NCI-H82 treated with DMSO at 0.1 percent for 48 hours (cell line): ENCODE measurements around the gene TMEM179B.

Source experiments
- DNase-seq: peaks from one replicate; lab custom pipeline; 2025; ENCODE audit not compliant: unreplicated experiment; lab: John Stamatoyannopoulos, UW

The TMEM179B gene

DNA sequence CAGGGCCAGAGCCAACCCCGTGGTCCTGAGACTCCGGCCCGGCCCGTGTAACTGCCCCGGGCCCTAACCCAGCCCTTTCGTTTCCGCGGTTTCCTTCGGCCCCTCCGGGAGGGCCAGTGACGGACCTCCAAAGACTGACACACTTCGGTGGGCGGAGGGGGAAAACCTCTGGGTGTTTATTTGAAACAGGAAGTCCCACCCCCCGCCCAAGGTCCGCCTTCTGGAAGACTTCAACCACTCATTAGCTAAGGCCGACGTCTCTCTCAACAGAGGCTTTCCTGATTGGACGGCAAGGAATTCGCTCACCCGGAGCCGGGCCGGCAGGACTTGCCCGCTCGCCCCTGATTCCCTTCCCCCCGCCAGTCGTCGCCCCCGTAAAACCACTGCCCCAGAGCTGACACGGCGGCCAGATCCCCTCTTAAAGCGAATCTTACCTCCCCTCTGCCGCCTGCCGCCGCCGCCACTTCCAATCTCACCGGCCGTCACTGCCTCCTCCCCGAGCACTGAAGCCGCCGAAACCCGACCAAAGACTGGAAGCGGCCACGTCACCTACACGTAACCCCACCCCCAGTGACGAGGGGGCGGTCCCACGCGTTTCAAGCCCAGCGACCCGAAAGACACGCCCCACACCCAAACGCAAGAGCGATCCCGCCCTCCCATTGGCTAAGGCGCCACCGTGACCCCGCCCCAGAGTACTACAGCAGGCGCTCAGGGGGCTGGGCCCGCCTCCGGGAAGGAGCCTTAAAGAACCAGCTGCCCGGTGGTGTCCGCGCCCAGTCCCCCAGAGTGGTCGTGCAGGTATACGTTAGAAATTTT is 44.5 kb downstream of the TMEM179B start, which contains the start of gene STX5:
Gene STX5 (minus strand): TSS at position 532 of the 816 bp plus-strand sequence. CDS start 808 bp downstream, outside the sequence.
- peak; percentile 93 for DNase-seq

DNA sequence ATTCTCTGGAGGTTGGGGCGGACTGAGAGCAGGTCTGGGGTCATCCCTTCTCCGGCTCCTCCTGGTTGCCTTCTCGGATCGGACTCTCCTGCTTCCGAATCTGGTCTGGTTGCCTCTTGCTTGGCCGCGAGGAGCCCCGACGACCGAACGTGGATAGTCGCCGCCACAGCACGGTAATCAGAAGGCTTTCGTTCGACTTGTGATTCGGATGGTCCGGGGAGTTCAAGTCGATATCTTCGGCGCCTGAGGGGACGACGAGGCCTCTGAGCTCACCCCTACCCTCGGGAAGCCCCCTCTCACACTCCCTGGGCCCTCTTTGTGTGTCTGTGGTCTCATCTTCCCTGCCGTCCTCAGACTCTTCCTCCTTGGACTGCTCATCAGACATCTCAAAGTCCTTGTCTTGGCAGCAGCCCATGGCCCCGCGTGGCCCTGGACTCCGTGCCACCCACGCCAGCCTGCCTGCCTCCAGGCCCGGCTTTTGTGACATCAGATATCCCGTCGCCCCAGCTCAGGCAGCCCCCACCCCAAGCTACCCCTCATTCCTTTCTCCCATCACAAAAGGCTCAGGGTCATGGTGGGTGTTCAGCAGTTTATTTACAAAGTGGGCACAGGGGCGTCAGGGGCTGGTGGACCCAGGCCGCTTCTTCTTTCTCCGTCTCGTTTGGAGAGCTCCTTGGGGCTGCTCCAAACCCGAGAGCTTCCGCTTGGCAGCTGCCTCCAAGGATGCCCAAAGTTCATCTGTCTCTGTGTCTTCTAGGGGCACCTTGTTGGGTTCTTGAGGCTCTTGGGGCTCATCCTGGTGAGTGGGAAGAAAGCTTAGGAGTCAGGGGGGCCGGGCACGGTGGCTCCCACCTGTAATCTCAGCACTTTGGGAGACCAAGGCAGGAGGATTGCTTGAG is 45.4 kb downstream of the TMEM179B start, which contains the start of gene TEX54:
Gene TEX54 (minus strand): TSS at position 506 of the 899 bp plus-strand sequence.
- DNase-seq: peak; percentile 49

DNA sequence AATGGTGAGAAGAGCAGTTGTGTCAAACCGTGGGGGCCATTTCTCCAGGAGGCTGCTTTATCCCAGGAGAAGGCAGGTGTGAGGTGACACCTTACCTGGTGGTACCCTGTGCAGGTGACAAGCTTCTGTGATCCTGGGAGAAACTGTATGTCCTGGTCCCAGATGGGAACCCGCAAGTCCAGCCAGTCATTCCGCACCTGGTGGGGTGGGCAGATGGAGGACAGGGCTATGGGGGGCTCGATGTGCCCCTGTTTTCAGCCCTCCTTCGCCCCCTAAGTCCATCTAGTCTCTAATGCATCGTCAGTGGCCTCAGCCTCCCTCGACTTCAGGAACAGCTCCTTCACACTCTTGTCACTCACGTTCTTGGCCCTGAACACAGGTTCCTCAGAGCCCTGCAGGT is 48.1 kb downstream of the TMEM179B start:
- DNase-seq: no peak

DNA sequence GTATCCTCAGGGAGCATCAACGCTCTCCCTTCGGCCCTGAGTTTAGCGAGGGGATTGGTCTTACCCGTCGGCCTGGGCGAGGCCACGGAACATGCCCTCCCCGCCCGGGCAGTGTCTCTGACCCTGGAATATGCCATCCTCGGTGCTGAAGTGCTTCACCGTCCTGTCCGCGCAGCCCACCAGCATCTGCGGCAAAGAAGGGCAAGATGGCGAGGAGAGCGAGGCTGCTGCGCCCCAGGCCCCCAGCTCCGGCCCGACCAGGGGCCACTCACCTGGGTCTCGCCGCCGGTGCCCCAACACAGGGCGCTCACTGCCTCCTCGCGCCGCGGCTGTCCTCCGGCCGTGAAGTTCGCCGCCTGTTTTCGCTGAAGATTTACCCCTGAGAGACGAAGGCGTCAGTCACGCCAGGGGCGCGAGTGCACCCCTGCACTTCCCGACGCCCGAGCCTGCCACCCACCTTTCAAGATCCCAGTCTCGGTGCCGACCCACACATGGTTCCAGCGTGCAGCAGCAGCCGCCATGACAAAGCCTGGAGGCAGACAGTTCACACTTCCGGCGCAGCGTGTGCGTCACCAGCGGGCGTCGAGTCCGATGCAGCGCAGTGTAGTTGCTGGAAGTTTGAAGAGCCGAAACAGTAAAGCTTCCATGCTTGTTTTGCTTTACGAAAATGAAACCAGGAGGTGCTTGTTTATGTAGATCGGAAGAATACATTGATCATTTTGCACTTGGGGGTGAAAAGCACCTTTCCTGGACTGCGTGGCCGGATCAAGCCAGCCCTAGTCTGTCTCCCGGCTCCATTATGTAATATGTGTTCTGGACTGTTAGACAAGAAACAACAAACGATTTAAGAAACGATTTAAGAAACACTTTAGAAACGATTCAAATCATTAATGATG is 52.1 kb downstream of the TMEM179B start, which contains the start of gene WDR74:
Gene WDR74 (minus strand): TSS at position 541 of the 896 bp plus-strand sequence. CDS start 20 bp downstream, at position 521.
- peak; percentile 15 for DNase-seq
